ENCODE measurements around the gene CCDC6.

DNA sequence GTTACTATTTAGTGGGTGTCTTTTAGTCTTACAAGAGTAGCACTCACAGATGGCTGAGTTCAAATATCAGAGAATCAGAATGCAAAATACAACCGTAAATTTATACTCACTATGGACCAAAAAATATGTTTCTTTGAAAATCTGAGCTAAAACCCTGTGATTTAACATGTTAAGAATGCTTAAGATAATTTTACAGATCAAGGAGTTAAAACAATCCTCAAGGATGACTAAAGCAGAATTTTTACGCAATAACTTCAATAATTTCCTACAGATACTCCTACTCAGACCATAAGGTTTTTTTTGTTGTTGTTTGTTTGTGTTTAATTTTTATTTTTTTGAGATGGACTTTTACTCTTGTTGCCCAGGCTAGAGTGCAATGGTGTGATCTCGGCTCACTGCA is 47.9 kb upstream of the CCDC6 start:
- TF ChIP-seq, protein P1, sequence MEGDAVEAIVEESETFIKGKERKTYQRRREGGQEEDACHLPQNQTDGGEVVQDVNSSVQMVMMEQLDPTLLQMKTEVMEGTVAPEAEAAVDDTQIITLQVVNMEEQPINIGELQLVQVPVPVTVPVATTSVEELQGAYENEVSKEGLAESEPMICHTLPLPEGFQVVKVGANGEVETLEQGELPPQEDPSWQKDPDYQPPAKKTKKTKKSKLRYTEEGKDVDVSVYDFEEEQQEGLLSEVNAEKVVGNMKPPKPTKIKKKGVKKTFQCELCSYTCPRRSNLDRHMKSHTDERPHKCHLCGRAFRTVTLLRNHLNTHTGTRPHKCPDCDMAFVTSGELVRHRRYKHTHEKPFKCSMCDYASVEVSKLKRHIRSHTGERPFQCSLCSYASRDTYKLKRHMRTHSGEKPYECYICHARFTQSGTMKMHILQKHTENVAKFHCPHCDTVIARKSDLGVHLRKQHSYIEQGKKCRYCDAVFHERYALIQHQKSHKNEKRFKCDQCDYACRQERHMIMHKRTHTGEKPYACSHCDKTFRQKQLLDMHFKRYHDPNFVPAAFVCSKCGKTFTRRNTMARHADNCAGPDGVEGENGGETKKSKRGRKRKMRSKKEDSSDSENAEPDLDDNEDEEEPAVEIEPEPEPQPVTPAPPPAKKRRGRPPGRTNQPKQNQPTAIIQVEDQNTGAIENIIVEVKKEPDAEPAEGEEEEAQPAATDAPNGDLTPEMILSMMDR (IDR thresholded peaks at IDR 0.05): no peak
- TF ChIP-seq EP300 (IDR thresholded peaks at IDR 0.05): no peak
- no peak for TF ChIP-seq POLR2A (IDR thresholded peaks at IDR 0.05)

All from ovary (tissue), 3 donors.